ENCODE data around the gene NR2F6.

- TF ChIP-seq CTCF (IDR thresholded peaks at IDR 0.05) (no peak), EZH2 (IDR thresholded peaks at IDR 0.05; ENCODE audit: borderline replicate concordance, insufficient read depth, low read depth, low read length, poor library complexity, severe bottlenecking) (no peak)
Observed at GRCh38 chr19:17286752-17287151, 41.0 kb upstream of the NR2F6 start.

All from B cell (primary cell).